Spleen (tissue), 3 donors: ENCODE results near the gene PAXX.
A peak's percentile ranks its signal among the peaks of the same experiment; 100 is the strongest.

Source experiments
- POLR2A ChIP-seq, 3 donors: fragments of 450-650 bp; IDR thresholded peaks; one replicate each; pipeline ENCODE4 v1.5.1; 2017; ENCODE audit warnings: antibody characterized with exemption in 3 of 3, mild to moderate bottlenecking in 1 of 3
- POLR2AphosphoS5 ChIP-seq, 3 donors: sonication (generic); formaldehyde crosslinking; IDR thresholded peaks; one replicate each; pipeline ENCODE4 v1.5.1; 2017; ENCODE audit warnings: antibody characterized with exemption in 3 of 3

GRCh38 chr9:137040568-137040967 is 48.3 kb downstream of the PAXX start:
- peak in 1 of 3 donors; percentile 50 for TF ChIP-seq POLR2AphosphoS5 (IDR thresholded peaks at IDR 0.05)
- no peak for TF ChIP-seq POLR2A (IDR thresholded peaks at IDR 0.05)
